GM12878 (cell line): ENCODE data around the gene SFT2D1. TPM values are rescaled to one million over a fixed set of nuclear protein-coding genes. Genes with fewer than 3 reads are reported as not detected.

ENCODE experiments used
- ATF3 ChIP-seq: IDR thresholded peaks from 2 replicates; pipeline ENCODE4 v1.6.1; 2011; ENCODE audit warnings: low read depth, mild to moderate bottlenecking, low read length, moderate library complexity, borderline replicate concordance; ENCODE audit errors: extremely low read depth
- BACH1 ChIP-seq: fragments of 450-650 bp; IDR thresholded peaks from 2 replicates; pipeline ENCODE4 v1.6.1; 2017; ENCODE audit warnings: mild to moderate bottlenecking, borderline replicate concordance
- BHLHE40 ChIP-seq, 2 experiments: fragments of 450-650 bp in 1 of 2; IDR thresholded peaks; 2 replicates each; pipeline ENCODE4 v1.6.1; 2011 to 2017; ENCODE audit warnings: low read depth in 2 of 2, borderline replicate concordance in 1 of 2, improper control_type of control experiment in 1 of 2, low read length in 1 of 2, mild to moderate bottlenecking in 1 of 2
- BMI1 ChIP-seq: fragments of 450-650 bp; IDR thresholded peaks from 2 replicates; pipeline ENCODE4 v1.6.1; 2016; ENCODE audit warnings: mild to moderate bottlenecking, moderate library complexity, borderline replicate concordance
- CHD2 ChIP-seq: IDR thresholded peaks from 2 replicates; pipeline ENCODE4 v1.6.1; 2011; ENCODE audit warnings: low read depth, low read length, improper control_type of control experiment, borderline replicate concordance
- CREB1 ChIP-seq: IDR thresholded peaks from 2 replicates; pipeline ENCODE4 v1.6.1; 2012; ENCODE audit warnings: low read depth, mild to moderate bottlenecking, inconsistent platforms
- CTCF ChIP-seq, 3 experiments: IDR thresholded peaks in 2 of 3; conservative IDR thresholded peaks in 1 of 3; 2 replicates each; pipeline ENCODE4 v1.5.1; 2011; ENCODE audit warnings: low read depth in 3 of 3, low read length in 3 of 3, mild to moderate bottlenecking in 3 of 3, control low read depth in 2 of 3, moderate library complexity in 2 of 3, inconsistent platforms in 1 of 3, mixed read lengths in 1 of 3; ENCODE audit not compliant: control insufficient read depth in 2 of 3, insufficient read depth in 1 of 3; ENCODE audit errors: extremely low read depth in 1 of 3
- E4F1 ChIP-seq: fragments of 450-650 bp; IDR thresholded peaks from 2 replicates; pipeline ENCODE4 v1.6.1; 2018; ENCODE audit warnings: borderline replicate concordance, mild to moderate bottlenecking; ENCODE audit not compliant: partially characterized antibody
- FOXM1 ChIP-seq: IDR thresholded peaks from 2 replicates; pipeline ENCODE4 v1.6.1; 2012; ENCODE audit warnings: low read depth, mild to moderate bottlenecking, inconsistent platforms, low read length, moderate library complexity
- NR2C1 ChIP-seq: fragments of 450-650 bp; IDR thresholded peaks from 2 replicates; pipeline ENCODE4 v1.6.1; 2017; ENCODE audit warnings: antibody characterized with exemption, mild to moderate bottlenecking, moderate library complexity
- NR2C2 ChIP-seq: IDR thresholded peaks from 2 replicates; pipeline ENCODE4 v1.6.1; 2011; ENCODE audit warnings: borderline replicate concordance, low read depth; ENCODE audit not compliant: control insufficient read depth, insufficient read length
- PAX8 ChIP-seq: fragments of 450-650 bp; IDR thresholded peaks from 2 replicates; pipeline ENCODE4 v1.6.1; 2017; ENCODE audit warnings: mild to moderate bottlenecking, moderate library complexity
- RAD21 ChIP-seq: IDR thresholded peaks from 2 replicates; pipeline ENCODE4 v1.6.1; 2011; ENCODE audit warnings: mild to moderate bottlenecking, low read depth, low read length, moderate library complexity; ENCODE audit not compliant: insufficient read depth
- RBBP5 ChIP-seq: fragments of 200-600 bp; sonication (generic); conservative IDR thresholded peaks from 2 replicates; pipeline ENCODE4 v1.6.1; 2016
- SP1 ChIP-seq: IDR thresholded peaks from one replicate; pipeline ENCODE4 v1.6.1; 2011; ENCODE audit warnings: low read depth, low read length
- YBX1 ChIP-seq: fragments of 450-650 bp; IDR thresholded peaks from 2 replicates; pipeline ENCODE4 v1.6.1; 2016; ENCODE audit warnings: antibody characterized with exemption
- ZBTB11 ChIP-seq: fragments of 450-650 bp; formaldehyde crosslinking; IDR thresholded peaks from 2 replicates; pipeline ENCODE4 v1.5.0; 2022; ENCODE audit warnings: mild to moderate bottlenecking, missing genetic modification characterization
- ZSCAN29 ChIP-seq: fragments of 450-650 bp; IDR thresholded peaks from 2 replicates; pipeline ENCODE4 v1.6.1; 2017; ENCODE audit warnings: mild to moderate bottlenecking, moderate library complexity
- polyA plus RNA-seq, 11 experiments: library from polyadenylated mRNA; depleted of rRNA in 4 of 11; unstranded in 6 of 11; stranded (reverse) in 5 of 11; fragments of >200 nt; fragmentation: Nextera tagmentation in 4 of 11; fragmentation: Illumina TruSeq in 1 of 11; extraction: Ambion mirVana in 4 of 11; extraction: Trizol in 1 of 11; gene quantifications; 1 replicate in 1 of 11; 2 replicates in 10 of 11; pipeline versions ENCODE4 v1.2.1 to v1.2.3, GENCODE V29; 2011 to 2016; ENCODE audit warnings: inconsistent platforms in 2 of 11, missing spikeins in 2 of 11, low read depth in 1 of 11
- total RNA-seq, 4 experiments: library from RNA; depleted of rRNA in 3 of 4; stranded (reverse); fragments of >200 nt in 3 of 4; fragmentation: Illumina TruSeq in 1 of 4; extraction: Trizol in 1 of 4; gene quantifications; 2 replicates each; pipeline versions ENCODE4 v1.2.1 to v1.2.3, GENCODE V29; 2013 to 2021

The SFT2D1 gene
- total and polyA plus RNA-seq, 10 of the 15 experiments (the other 5 are each of a cell fraction or from before 2014, with no cell fraction given): 69.5 to 281 (median 124) TPM

GRCh38 chr6:166381733-166382499 lies 39.6 kb upstream of the SFT2D1 start (continued):
- TF ChIP-seq CTCF (IDR thresholded peaks at IDR 0.05 in 2 of 3, conservative IDR thresholded peaks at IDR 0.05 in 1 of 3; ENCODE audit: control insufficient read depth in 2 of 3, extremely low read depth in 1 of 3, insufficient read depth in 1 of 3, low read depth in 3 of 3, low read length in 3 of 3) (peak; percentile 82 to 91 (median 85)), NR2C1 (no peak), SP1 (no peak), CHD2 (no peak), RAD21 (peak; percentile 61), NR2C2 (no peak), YBX1 (no peak), ZBTB11 (CRISPR knock-in tag) (no peak), CREB1 (peak; percentile 71; the same call in 1 of the 2 replicates), PAX8 (no peak), BHLHE40 (IDR thresholded peaks at IDR 0.05; ENCODE audit: borderline replicate concordance in 1 of 2, low read depth in 2 of 2, low read length in 1 of 2) (peak in 1 of 2 experiments; percentile 86; a peak in 2 of 4 replicates), BMI1 (no peak), BACH1 (peak; percentile 43; the same call in 1 of the 2 replicates), ATF3 (no peak), E4F1 (peak; percentile 65), ZSCAN29 (peak; percentile 87), RBBP5 (no peak), FOXM1 (0 out of 2 replicates have a peak, but pooled peaks have one; percentile 31)
